ENCODE measurements around the gene ATOH1.

Gene ATOH1

DNA sequence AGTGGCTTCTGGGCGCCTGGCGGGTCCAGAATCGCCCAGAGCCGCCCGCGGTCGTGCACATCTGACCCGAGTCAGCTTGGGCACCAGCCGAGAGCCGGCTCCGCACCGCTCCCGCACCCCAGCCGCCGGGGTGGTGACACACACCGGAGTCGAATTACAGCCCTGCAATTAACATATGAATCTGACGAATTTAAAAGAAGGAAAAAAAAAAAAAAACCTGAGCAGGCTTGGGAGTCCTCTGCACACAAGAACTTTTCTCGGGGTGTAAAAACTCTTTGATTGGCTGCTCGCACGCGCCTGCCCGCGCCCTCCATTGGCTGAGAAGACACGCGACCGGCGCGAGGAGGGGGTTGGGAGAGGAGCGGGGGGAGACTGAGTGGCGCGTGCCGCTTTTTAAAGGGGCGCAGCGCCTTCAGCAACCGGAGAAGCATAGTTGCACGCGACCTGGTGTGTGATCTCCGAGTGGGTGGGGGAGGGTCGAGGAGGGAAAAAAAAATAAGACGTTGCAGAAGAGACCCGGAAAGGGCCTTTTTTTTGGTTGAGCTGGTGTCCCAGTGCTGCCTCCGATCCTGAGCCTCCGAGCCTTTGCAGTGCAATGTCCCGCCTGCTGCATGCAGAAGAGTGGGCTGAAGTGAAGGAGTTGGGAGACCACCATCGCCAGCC lies at the start of gene ATOH1:
ATOH1 (plus strand) TSS at position 422 of the 663 bp plus-strand sequence; CDS start at position 596, 174 bp downstream.
- DNase-seq (ENCODE audit: low read depth) = no peak

DNA sequence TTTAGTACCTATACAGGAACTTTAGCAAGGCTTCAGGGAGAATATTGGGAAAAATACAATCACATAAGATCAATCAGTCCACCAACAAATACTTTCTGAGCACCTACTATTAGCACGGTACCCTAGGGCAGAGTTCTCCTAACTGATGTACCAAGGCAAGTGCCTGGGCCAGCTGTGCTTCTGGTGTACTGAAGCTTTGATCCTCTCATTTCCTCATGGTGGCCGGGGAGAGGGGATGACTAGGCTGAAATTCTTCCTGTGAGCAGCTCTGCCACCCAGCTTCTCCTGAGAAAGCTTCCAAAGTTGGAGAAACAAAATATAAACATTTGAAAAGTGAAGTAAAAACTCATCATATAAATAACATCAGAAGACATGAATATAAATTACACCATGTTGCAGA lies 49.3 kb upstream of the ATOH1 start:
- DNase-seq (ENCODE audit: low read depth) = no peak

- no peak for DNase-seq (ENCODE audit: low read depth)
Measured at GRCh38 chr4:93780080-93780479, 48.5 kb upstream of the ATOH1 start.

DNA sequence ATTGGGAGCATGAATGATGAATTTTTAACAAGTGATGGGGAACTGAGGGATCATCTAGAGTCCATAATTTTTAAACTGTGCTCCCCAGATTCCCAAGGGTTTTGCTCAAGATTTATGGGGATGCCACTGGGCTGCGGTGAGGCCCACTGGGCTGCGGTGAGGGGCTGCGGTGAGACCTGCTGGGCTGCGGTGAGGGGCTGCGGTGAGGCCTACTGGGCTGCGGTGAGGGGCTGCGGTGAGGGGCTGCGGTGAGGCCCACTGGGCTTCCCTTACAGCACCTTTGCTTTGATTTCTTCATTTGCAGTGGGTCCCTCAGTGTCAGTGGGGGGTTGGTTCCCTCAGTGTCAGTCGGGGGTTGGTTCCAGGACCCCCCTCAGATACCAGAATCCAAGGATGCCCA lies 47.4 kb upstream of the ATOH1 start:
- no peak for DNase-seq (ENCODE audit: low read depth)

GRCh38 chr4:93786149-93786548 lies 42.4 kb upstream of the ATOH1 start:
- DNase-seq (ENCODE audit: low read depth) = no peak

DNA sequence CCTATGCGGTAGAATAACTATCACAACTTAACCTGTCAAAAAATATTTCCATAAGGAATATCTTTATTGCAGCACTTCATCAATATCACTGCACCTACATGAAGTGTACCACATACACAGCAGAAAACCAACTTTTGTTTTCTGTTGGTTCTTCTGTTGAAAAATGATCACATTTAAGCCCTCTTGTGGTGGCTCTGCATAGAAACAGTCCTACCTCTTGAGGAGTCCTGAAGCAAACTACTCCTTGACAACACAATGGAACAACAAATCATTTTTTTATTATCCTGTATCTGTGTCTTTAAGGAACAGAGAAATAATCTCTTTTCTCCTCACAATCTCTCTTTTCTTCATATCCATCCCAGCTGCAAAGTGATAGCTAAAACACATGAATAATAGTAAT lies 39.8 kb upstream of the ATOH1 start:
- DNase-seq (ENCODE audit: low read depth) = no peak

- DNase-seq (ENCODE audit: low read depth) = no peak
Measured at GRCh38 chr4:93791570-93792195, 36.9 kb upstream of the ATOH1 start.

GRCh38 chr4:93802045-93802444 lies 26.5 kb upstream of the ATOH1 start:
- DNase-seq (ENCODE audit: low read depth) = no peak

DNA sequence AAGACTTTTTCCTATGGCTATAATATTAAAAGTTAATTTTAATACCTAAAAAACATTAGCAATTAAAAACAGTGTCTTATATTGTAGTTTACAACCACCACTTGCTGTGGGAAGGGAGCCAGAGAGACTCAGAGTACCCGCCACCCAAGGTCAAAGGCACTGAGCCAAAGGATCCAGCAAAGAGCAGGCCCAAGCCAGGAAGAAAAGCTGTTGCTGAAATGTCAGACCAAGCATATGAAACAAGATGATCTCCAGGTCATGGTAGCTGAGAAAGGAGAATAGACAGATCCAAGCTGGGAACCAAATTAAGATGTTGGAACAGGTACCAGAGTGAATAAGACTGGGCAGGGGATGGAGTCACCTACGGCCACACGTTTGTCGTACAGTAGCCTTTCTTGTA lies 18.8 kb upstream of the ATOH1 start:
- DNase-seq (ENCODE audit: low read depth) = no peak

GRCh38 chr4:93810340-93810992 lies 18.1 kb upstream of the ATOH1 start:
- no peak for DNase-seq (ENCODE audit: low read depth)

DNA sequence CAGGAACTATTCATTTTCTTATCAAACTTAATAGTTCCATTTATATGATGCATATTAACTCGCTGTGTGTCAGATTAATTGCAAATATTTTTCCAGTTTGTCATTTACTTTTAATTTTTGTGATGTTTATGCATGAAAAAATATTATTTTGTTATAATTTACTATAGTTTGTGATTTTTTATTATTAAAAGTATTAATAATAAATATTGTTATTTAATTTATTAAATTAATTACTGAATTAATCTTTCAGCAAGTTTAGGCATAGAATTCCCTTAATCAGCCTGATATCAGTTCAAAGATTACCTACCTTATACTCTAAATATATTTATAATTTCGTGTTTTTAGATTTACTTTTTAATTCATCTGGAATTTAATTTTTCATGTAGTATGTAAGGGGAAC lies 15.5 kb upstream of the ATOH1 start:
- DNase-seq (ENCODE audit: low read depth) = no peak

DNA sequence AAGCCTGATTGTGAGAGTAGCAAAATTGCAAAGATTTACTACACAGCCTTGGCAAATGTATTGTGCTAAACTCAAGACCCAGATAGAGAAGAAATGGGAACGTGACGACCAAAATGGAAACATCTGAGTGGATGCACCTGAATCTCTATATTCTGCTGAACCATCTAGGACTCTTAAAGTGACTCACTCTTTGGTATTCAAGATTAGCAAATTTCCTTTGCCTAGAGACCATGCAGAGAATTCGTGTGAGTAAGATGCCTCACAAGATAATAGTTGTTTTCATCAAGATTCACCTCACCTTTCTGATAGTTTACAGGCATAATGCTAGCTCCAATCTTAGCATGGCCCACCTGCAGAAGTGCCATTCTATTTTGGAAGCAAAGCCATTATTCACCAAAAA lies 14.4 kb upstream of the ATOH1 start:
- DNase-seq (ENCODE audit: low read depth) = no peak

DNA sequence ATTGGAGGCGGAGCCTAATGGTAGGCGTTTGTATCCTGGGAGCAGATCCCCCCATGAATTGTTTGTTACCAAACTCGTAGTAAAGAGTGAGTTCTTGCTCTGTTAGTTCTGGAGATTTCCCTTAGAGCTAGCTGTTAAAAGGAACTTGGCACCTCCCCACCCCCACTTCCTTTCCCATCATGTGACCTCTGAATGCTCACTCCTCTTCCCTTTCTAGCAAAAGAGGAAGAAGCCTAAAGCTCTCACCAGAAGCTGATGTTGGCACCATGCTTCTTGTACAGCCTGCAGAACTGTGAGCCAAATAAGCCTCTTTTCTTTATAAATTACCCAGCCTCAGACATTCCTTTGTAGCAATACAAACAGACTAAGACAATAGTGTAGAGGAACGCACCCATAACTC lies 13.8 kb upstream of the ATOH1 start:
- no peak for DNase-seq (ENCODE audit: low read depth)

GRCh38 chr4:93825551-93826216 lies 2.9 kb upstream of the ATOH1 start:
- DNase-seq (ENCODE audit: low read depth) = no peak

DNA sequence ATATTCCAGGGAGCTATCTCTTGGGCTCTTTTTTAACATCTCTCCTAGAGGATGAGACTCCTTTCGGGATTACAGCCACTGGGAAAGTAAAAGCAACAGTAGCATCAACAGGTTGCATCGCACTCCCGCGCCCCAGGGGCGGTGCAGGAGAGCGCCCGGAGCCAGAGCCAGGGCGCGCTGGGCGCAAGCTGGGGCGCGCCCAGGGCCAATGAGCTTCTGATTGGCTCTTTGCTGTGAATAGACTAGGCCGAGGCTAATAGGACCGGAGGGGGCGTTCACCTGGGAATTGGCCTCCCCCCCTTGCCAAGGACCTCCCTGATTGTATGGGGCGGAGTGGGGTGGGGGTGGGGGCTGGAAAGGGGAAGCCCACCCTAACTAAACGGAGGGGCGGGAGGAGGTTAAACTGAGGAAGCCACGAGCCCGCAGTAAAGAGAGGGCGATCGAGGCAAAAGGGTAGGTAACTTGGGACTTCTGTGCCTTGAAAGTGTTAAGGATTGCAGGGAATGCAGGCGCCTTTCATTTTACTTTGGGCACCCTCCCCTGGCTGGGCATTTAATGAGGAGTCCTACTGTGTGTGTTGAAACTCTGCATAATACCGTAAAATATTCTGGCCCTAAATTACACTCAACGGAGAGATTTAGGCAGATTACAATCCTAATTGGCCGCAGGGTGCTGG lies 1.1 kb upstream of the ATOH1 start:
- no peak for DNase-seq (ENCODE audit: low read depth)

DNA sequence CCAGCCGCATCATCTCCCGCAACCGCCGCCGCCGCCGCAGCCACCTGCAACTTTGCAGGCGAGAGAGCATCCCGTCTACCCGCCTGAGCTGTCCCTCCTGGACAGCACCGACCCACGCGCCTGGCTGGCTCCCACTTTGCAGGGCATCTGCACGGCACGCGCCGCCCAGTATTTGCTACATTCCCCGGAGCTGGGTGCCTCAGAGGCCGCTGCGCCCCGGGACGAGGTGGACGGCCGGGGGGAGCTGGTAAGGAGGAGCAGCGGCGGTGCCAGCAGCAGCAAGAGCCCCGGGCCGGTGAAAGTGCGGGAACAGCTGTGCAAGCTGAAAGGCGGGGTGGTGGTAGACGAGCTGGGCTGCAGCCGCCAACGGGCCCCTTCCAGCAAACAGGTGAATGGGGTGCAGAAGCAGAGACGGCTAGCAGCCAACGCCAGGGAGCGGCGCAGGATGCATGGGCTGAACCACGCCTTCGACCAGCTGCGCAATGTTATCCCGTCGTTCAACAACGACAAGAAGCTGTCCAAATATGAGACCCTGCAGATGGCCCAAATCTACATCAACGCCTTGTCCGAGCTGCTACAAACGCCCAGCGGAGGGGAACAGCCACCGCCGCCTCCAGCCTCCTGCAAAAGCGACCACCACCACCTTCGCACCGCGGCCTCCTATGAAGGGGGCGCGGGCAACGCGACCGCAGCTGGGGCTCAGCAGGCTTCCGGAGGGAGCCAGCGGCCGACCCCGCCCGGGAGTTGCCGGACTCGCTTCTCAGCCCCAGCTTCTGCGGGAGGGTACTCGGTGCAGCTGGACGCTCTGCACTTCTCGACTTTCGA lies 654 bp downstream of the ATOH1 start:
- no peak for DNase-seq (ENCODE audit: low read depth)

GRCh38 chr4:93829820-93830687 lies 1.5 kb downstream of the ATOH1 start:
- no peak for DNase-seq (ENCODE audit: low read depth)

- DNase-seq (ENCODE audit: low read depth) = no peak
Measured at GRCh38 chr4:93831716-93832496, 3.4 kb downstream of the ATOH1 start.

- no peak for DNase-seq (ENCODE audit: low read depth)
Measured at GRCh38 chr4:93834249-93835066, 5.9 kb downstream of the ATOH1 start.

Measured in HS-27A (cell line).